Endothelial cell of umbilical vein (primary cell): Measurements from ENCODE around the gene TICRR. TPM values are rescaled to one million over a fixed set of nuclear protein-coding genes. Genes with fewer than 3 reads are reported as not detected.

ENCODE experiments used
- BruUV-seq: library from RNA; stranded (reverse); fragments of 400-500 nt; replicated peaks from 2 replicates; lab custom pipeline; 2021; lab: Mats Ljungman, UMichigan
- CTCF ChIA-PET: fragments of 300-600, 350-600 bp; sonication (Branson Sonifier 250); formaldehyde crosslinking; loops from one replicate; lab custom pipeline; 2021; ENCODE audit warnings: antibody characterized with exemption, inconsistent platforms; lab: Charles Lee
- POLR2A ChIA-PET: fragments of 300-600, 350-600 bp; sonication (Branson Sonifier 250); formaldehyde crosslinking; loops from one replicate; lab custom pipeline; 2021; ENCODE audit warnings: antibody characterized with exemption, inconsistent platforms; lab: Charles Lee
- DNase-seq: peaks from one replicate; pipeline ENCODE4 v3.0.0-alpha.2; 2011; ENCODE audit warnings: low read depth, low spot score
- FAIRE-seq: peaks from 2 replicates; lab custom pipeline; 2011; peaks lifted over from hg19 to GRCh38; lab: Jason Lieb, UNC
- H2AFZ ChIP-seq: 2 replicates; pipeline ENCODE4 v1.6.0; 2012; ENCODE audit warnings: low read depth, low read length, control low read depth, inconsistent platforms
- H3K27ac ChIP-seq: 2 replicates; pipeline ENCODE4 v1.5.1; 2011; ENCODE audit warnings: low read depth, mild to moderate bottlenecking, control low read depth, low read length, moderate library complexity; ENCODE audit not compliant: insufficient read depth
- H3K27me3 ChIP-seq, 2 experiments: 2 replicates each; pipeline versions ENCODE4 v1.6.0 to v1.6.1; 2011; ENCODE audit warnings: low read length in 2 of 2, mixed read lengths in 1 of 2; ENCODE audit not compliant: control insufficient read depth in 2 of 2, insufficient read depth in 2 of 2
- H3K36me3 ChIP-seq, 2 experiments: 2 replicates in 1 of 2; 3 replicates in 1 of 2; pipeline ENCODE4 v1.5.1; 2011; ENCODE audit warnings: low read length in 2 of 2, mild to moderate bottlenecking in 1 of 2, moderate library complexity in 1 of 2; ENCODE audit not compliant: control insufficient read depth in 2 of 2, insufficient read depth in 2 of 2; ENCODE audit errors: extremely low read depth in 1 of 2
- H3K4me1 ChIP-seq: 3 replicates; pipeline ENCODE4 v1.5.1; 2011; ENCODE audit warnings: mild to moderate bottlenecking, low read length; ENCODE audit not compliant: control insufficient read depth, insufficient read depth; ENCODE audit errors: extremely low read depth
- H3K4me2 ChIP-seq: 2 replicates; pipeline ENCODE4 v1.6.1; 2011; ENCODE audit warnings: low read length, control low read depth, mixed read lengths; ENCODE audit not compliant: insufficient read depth
- H3K4me3 ChIP-seq, 3 experiments: fragments of 200-600 bp in 1 of 3; sonication (generic), shearing (Covaris generic) in 1 of 3; replicated peaks in 1 of 3; 2 replicates each; pipeline ENCODE4 v1.5.1; 2011 to 2016; ENCODE audit warnings: control low read depth in 3 of 3, low read length in 3 of 3, mild to moderate bottlenecking in 2 of 3, inconsistent platforms in 1 of 3, low read depth in 1 of 3, moderate library complexity in 1 of 3; ENCODE audit not compliant: insufficient read depth in 1 of 3
- H3K79me2 ChIP-seq: 2 replicates; pipeline ENCODE4 v1.6.0; 2012; ENCODE audit warnings: low read length, inconsistent platforms; ENCODE audit not compliant: control insufficient read depth, insufficient read depth
- H3K9ac ChIP-seq: replicated peaks from 2 replicates; pipeline ENCODE3; 2011; ENCODE audit warnings: low read length, control low read depth; ENCODE audit not compliant: insufficient read depth; ENCODE audit errors: extremely low read depth
- H3K9me1 ChIP-seq: replicated peaks from 3 replicates; pipeline ENCODE4 v1.6.0; 2011; ENCODE audit warnings: mild to moderate bottlenecking, low read length; ENCODE audit not compliant: control insufficient read depth, insufficient read depth; ENCODE audit errors: extremely low read depth
- H3K9me3 ChIP-seq: replicated peaks from 2 replicates; pipeline ENCODE4 v1.5.1; 2012; ENCODE audit warnings: low read length, inconsistent platforms; ENCODE audit not compliant: control insufficient read depth, insufficient read depth
- H4K20me1 ChIP-seq: replicated peaks from 2 replicates; pipeline ENCODE3; 2011; ENCODE audit warnings: mild to moderate bottlenecking, low read length; ENCODE audit not compliant: control insufficient read depth, insufficient read depth; ENCODE audit errors: extremely low read depth
- CTCF ChIP-seq, 2 donors: IDR thresholded peaks; 1 replicate in 1 of 2; 2 replicates in 1 of 2; pipeline ENCODE4 v1.5.1; 2011; ENCODE audit warnings: low read length in 2 of 2, mild to moderate bottlenecking in 2 of 2, moderate library complexity in 2 of 2, control low read depth in 1 of 2, inconsistent platforms in 1 of 2, low read depth in 1 of 2; ENCODE audit not compliant: insufficient read depth in 1 of 2; ENCODE audit errors: extremely low read depth in 1 of 2
- EZH2 ChIP-seq: IDR thresholded peaks from 2 replicates; pipeline ENCODE4 v1.6.1; 2012; ENCODE audit warnings: borderline replicate concordance, low read depth, mild to moderate bottlenecking, moderate library complexity, low read length, inconsistent platforms; ENCODE audit not compliant: severe bottlenecking
- FOS ChIP-seq: IDR thresholded peaks from 2 replicates; pipeline ENCODE4 v1.6.1; 2011; ENCODE audit warnings: mild to moderate bottlenecking, low read length, moderate library complexity, borderline replicate concordance; ENCODE audit not compliant: insufficient read depth
- GATA2 ChIP-seq: IDR thresholded peaks from 2 replicates; pipeline ENCODE4 v1.7.0; 2011; ENCODE audit warnings: low read depth, mild to moderate bottlenecking, moderate library complexity, mixed read lengths, low read length; ENCODE audit not compliant: insufficient read length, insufficient read depth
- JUN ChIP-seq: IDR thresholded peaks from 2 replicates; pipeline ENCODE4 v1.6.1; 2011; ENCODE audit warnings: borderline replicate concordance, low read depth; ENCODE audit not compliant: insufficient read length, insufficient read depth
- MYC ChIP-seq: IDR thresholded peaks from one replicate; pipeline ENCODE4 v1.6.1; 2011; ENCODE audit warnings: mild to moderate bottlenecking, low read depth, low read length
- POLR2A ChIP-seq: IDR thresholded peaks from 2 replicates; pipeline ENCODE4 v1.6.1; 2012; ENCODE audit warnings: low read depth, mild to moderate bottlenecking, control low read depth, low read length
- POLR2AphosphoS5 ChIP-seq: IDR thresholded peaks from 2 replicates; pipeline ENCODE4 v1.6.1; 2012; ENCODE audit warnings: low read depth, mild to moderate bottlenecking, control low read depth, low read length, moderate library complexity; ENCODE audit not compliant: insufficient read depth
- dilution Hi-C: fragments of 300-500 bp; cut with MboI; formaldehyde crosslinking; loops from one replicate; pipeline ENCODE4 v1.15.0; 2019; ENCODE audit warnings: low sequenced_read_pairs; ENCODE audit not compliant: extremely low pct_ligation_motif_present
- intact Hi-C: fragments of 100-400 bp; cut with micrococcal nuclease; formaldehyde crosslinking; loops from one replicate; pipeline ENCODE4 v1.10.0; 2022
- polyA plus RNA-seq, 4 experiments: library from polyadenylated mRNA; depleted of rRNA in 3 of 4; stranded (reverse) in 3 of 4; unstranded in 1 of 4; fragments of >200 nt; gene quantifications; 2 replicates each; pipeline versions ENCODE4 v1.2.1 to v1.2.3, GENCODE V29; 2011 to 2012; ENCODE audit warnings: missing spikeins in 1 of 4
- total RNA-seq: library from RNA; stranded (reverse); gene quantifications from 2 replicates; pipeline ENCODE4 v1.2.3, GENCODE V29; 2021
- TF ChIP-seq, protein P1 (sequence below): IDR thresholded peaks from 2 replicates; pipeline ENCODE4 v1.6.1; 2011; ENCODE audit not compliant: insufficient read depth, insufficient read length

The TICRR gene
- total and polyA plus RNA-seq, 2 donors (not counting 3 experiments of a cell fraction or from before 2014, with no cell fraction given), result 4.9 to 19.4 TPM

DNA sequence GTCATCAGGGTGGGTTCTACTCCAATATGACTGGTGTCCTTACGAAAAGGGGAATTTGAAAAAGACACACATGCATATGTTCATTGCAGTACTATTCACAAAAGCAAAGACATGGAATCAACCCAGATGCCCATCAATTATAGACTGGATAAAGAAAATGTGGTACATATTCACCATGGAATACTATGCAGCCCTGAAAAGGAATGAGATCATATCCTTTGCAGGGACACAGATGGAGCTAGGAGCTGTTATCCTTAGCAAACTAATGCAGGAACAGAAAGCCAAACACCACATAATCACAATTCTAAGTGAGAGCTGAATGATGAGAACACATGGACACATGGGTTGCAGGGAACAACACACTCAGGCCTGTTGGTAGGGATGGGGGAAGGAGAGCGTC is 24.8 kb upstream of the TICRR start:
- Histone ChIP-seq H3K4me2 (no peak overlapping the region), H2AFZ (no peak overlapping the region), H3K4me3 (no peak overlapping the region), H3K36me3 (no peaks in the 10 kb centered on the region), H3K27me3 (peaks cover 5 to 7% of the 10 kb centered on the region in 2 experiments), H3K9me1 (no peaks in the 10 kb centered on the region), H4K20me1 (no peaks in the 10 kb centered on the region), H3K79me2 (no peaks in the 10 kb centered on the region), H3K9ac (no peak overlapping the region), H3K9me3 (no peaks in the 10 kb centered on the region), H3K27ac (no peak overlapping the region), H3K4me1 (no peaks in the 10 kb centered on the region)
- DNase-seq (no peak), FAIRE-seq (no peak)
- BruUV-seq, result no TSS peak
- intact Hi-C loops, result no loop called here
- POLR2A ChIA-PET, result no interaction called here
- TF ChIP-seq, protein P1, sequence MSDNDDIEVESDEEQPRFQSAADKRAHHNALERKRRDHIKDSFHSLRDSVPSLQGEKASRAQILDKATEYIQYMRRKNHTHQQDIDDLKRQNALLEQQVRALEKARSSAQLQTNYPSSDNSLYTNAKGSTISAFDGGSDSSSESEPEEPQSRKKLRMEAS, result no peak
- TF ChIP-seq CTCF (IDR thresholded peaks at IDR 0.05; ENCODE audit: extremely low read depth in 1 of 2, insufficient read depth in 1 of 2, low read depth in 1 of 2, low read length in 2 of 2), result no peak
- TF ChIP-seq POLR2A, result no peak
- no peak for TF ChIP-seq POLR2AphosphoS5
- TF ChIP-seq EZH2, result no peak
- TF ChIP-seq MYC, result no peak
- no peak for TF ChIP-seq GATA2
- TF ChIP-seq FOS, result no peak
- no peak for TF ChIP-seq JUN
- CTCF ChIA-PET, result interaction anchor here (0.6 to 1.3 kb wide), 2 partner anchors 8 to 14 kb away, joined by 3 read pairs; no protein-coding TSS in a partner anchor
- dilution Hi-C loops, result no loop called here
